Parathyroid adenoma (tissue), 2 donors: ENCODE data around the gene CHTF18.

Experiments used
- H2AFZ ChIP-seq: fragments of 300-600 bp; sonication (generic); one replicate; pipeline ENCODE4 v1.7.0; 2017; ENCODE audit warnings: antibody characterized with exemption, mild to moderate bottlenecking
- H3K27ac ChIP-seq: fragments of 300-600 bp; sonication (generic); one replicate; pipeline ENCODE4 v1.7.0; 2017
- H3K27me3 ChIP-seq: fragments of 300-600 bp; sonication (generic); one replicate; pipeline ENCODE4 v1.7.0; 2017; ENCODE audit warnings: low read length; ENCODE audit not compliant: control insufficient read depth, insufficient read depth
- H3K36me3 ChIP-seq: fragments of 300-600 bp; sonication (generic); one replicate; pipeline ENCODE4 v1.7.0; 2017; ENCODE audit warnings: low read length; ENCODE audit not compliant: control insufficient read depth, insufficient read depth
- H3K4me1 ChIP-seq: fragments of 300-600 bp; sonication (generic); one replicate; pipeline ENCODE4 v1.7.0; 2017; ENCODE audit warnings: control low read depth
- H3K4me2 ChIP-seq: fragments of 300-600 bp; sonication (generic); one replicate; pipeline ENCODE4 v1.7.0; 2017; ENCODE audit warnings: low read length
- H3K4me3 ChIP-seq: fragments of 300-600 bp; sonication (generic); one replicate; pipeline ENCODE4 v1.7.0; 2017; ENCODE audit warnings: low read depth, low read length
- H3K79me2 ChIP-seq: fragments of 300-600 bp; sonication (generic); one replicate; pipeline ENCODE4 v1.7.0; 2017; ENCODE audit warnings: control low read depth
- H3K9ac ChIP-seq: fragments of 300-600 bp; sonication (generic); one replicate; pipeline ENCODE4 v1.7.0; 2017; ENCODE audit warnings: mild to moderate bottlenecking
- H3K9me3 ChIP-seq: fragments of 300-600 bp; sonication (generic); one replicate; pipeline ENCODE4 v1.7.0; 2017; ENCODE audit warnings: low read length; ENCODE audit not compliant: control insufficient read depth
- CTCF ChIP-seq: fragments of 300-600 bp; sonication (generic); IDR thresholded peaks from one replicate; pipeline ENCODE4 v1.7.0; 2017; ENCODE audit warnings: antibody characterized with exemption, mild to moderate bottlenecking
- donor health status: primary hyperparathyroidism.

Gene CHTF18

DNA sequence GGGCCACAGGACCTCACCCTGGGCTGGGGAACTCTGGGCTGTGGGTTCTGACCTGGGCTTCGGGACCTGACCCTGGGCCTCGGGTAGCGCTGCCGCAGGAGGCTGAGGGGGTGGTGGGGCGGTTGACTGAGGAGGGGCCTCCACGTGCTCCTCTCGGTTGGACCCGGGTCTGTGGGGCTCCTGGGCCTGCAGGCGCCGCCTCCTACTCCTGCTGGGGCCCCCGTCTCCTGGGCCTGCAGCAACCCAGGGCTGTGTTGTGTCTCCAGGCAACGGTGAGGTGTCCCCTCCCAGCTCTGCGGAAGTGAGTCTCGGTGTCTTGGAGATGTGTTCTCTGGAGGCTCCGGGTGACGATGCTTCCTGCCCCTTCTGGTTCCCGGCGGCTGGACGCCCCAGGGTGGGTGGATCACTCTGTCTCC, 53.6 kb downstream of the CHTF18 start:
- H3K79me2 ChIP-seq = no peaks in the 10 kb centered on the region
- H3K4me2 ChIP-seq = no peak overlapping the region
- no peak overlapping the region for H3K9ac ChIP-seq
- H3K27ac ChIP-seq = no peak overlapping the region
- no peaks in the 10 kb centered on the region for H3K9me3 ChIP-seq
- no peaks in the 10 kb centered on the region for H3K27me3 ChIP-seq
- no peak overlapping the region for H3K4me3 ChIP-seq
- TF ChIP-seq CTCF = no peak
- no peak overlapping the region for H2AFZ ChIP-seq
- H3K4me1 ChIP-seq = no peaks in the 10 kb centered on the region
- no peaks in the 10 kb centered on the region for H3K36me3 ChIP-seq

GRCh38 chr16:842711-843560, 54.5 kb downstream of the CHTF18 start:
- H3K27ac ChIP-seq = no peak overlapping the region

GRCh38 chr16:843771-844170, 55.4 kb downstream of the CHTF18 start:
- Histone ChIP-seq H3K9ac (no peak overlapping the region), H3K27ac (no peak overlapping the region), H3K79me2 (no peaks in the 10 kb centered on the region), H3K4me1 (no peaks in the 10 kb centered on the region), H3K36me3 (no peaks in the 10 kb centered on the region), H2AFZ (no peak overlapping the region), H3K4me2 (no peak overlapping the region), H3K27me3 (no peaks in the 10 kb centered on the region), H3K9me3 (no peaks in the 10 kb centered on the region), H3K4me3 (no peak overlapping the region)
- no peak for TF ChIP-seq CTCF

More at GRCh38 chr16:842711-843560, 54.5 kb downstream of the CHTF18 start:
- Histone ChIP-seq H3K9me3 (no peaks in the 10 kb centered on the region), H3K27me3 (no peaks in the 10 kb centered on the region), H3K4me2 (no peak overlapping the region), H3K79me2 (no peaks in the 10 kb centered on the region), H3K9ac (no peak overlapping the region), H3K4me1 (no peaks in the 10 kb centered on the region), H2AFZ (no peak overlapping the region), H3K36me3 (no peaks in the 10 kb centered on the region), H3K4me3 (no peak overlapping the region)
- no peak for TF ChIP-seq CTCF

- TF ChIP-seq CTCF = no peak
- Histone ChIP-seq H3K27me3 (no peaks in the 10 kb centered on the region), H3K9me3 (no peaks in the 10 kb centered on the region), H3K4me3 (no peak overlapping the region), H3K9ac (no peak overlapping the region), H3K79me2 (no peaks in the 10 kb centered on the region), H3K4me1 (no peaks in the 10 kb centered on the region), H2AFZ (no peak overlapping the region), H3K36me3 (no peaks in the 10 kb centered on the region), H3K4me2 (no peak overlapping the region), H3K27ac (no peak overlapping the region)
These were observed 56.4 kb downstream of the CHTF18 start for GRCh38 chr16:844638-845350.
